ENCODE results near the gene SLC1A1.

SLC1A1 gene

GRCh38 chr9:4503103-4503502, 12.8 kb downstream of the SLC1A1 start:
- Histone ChIP-seq H3K4me3 (ENCODE audit: low read depth, low read length) (no peak overlapping the region), H3K9me3 (ENCODE audit: severe bottlenecking) (no peaks in the 10 kb centered on the region), H3K27me3 (ENCODE audit: insufficient read depth, low read depth, severe bottlenecking) (no peaks in the 10 kb centered on the region), H3K36me3 (no peaks in the 10 kb centered on the region), H3K27ac (no peak overlapping the region)
- TF ChIP-seq CTCF (IDR thresholded peaks at IDR 0.05; ENCODE audit: low read depth, low read length): no peak
- no peak for DNase-seq

GRCh38 chr9:4504250-4504649, 14.0 kb downstream of the SLC1A1 start:
- Histone ChIP-seq H3K36me3 (no peaks in the 10 kb centered on the region), H3K27me3 (ENCODE audit: insufficient read depth, low read depth, severe bottlenecking) (no peaks in the 10 kb centered on the region), H3K4me3 (ENCODE audit: low read depth, low read length) (no peak overlapping the region), H3K9me3 (ENCODE audit: severe bottlenecking) (no peaks in the 10 kb centered on the region), H3K27ac (no peak overlapping the region)
- TF ChIP-seq CTCF (IDR thresholded peaks at IDR 0.05; ENCODE audit: low read depth, low read length): no peak
- DNase-seq: no peak

GRCh38 chr9:4506490-4506889, 16.2 kb downstream of the SLC1A1 start:
- TF ChIP-seq CTCF (IDR thresholded peaks at IDR 0.05; ENCODE audit: low read depth, low read length): no peak
- Histone ChIP-seq H3K36me3 (no peaks in the 10 kb centered on the region), H3K9me3 (ENCODE audit: severe bottlenecking) (no peaks in the 10 kb centered on the region), H3K27me3 (ENCODE audit: insufficient read depth, low read depth, severe bottlenecking) (no peaks in the 10 kb centered on the region), H3K4me3 (ENCODE audit: low read depth, low read length) (no peak overlapping the region), H3K27ac (no peak overlapping the region)
- no peak for DNase-seq

GRCh38 chr9:4507306-4508130, 17.2 kb downstream of the SLC1A1 start:
- no peak for DNase-seq
- no peaks in the 10 kb centered on the region for H3K9me3 ChIP-seq (ENCODE audit: severe bottlenecking)
- no peaks in the 10 kb centered on the region for H3K27me3 ChIP-seq (ENCODE audit: insufficient read depth, low read depth, severe bottlenecking)
- no peak for TF ChIP-seq CTCF (IDR thresholded peaks at IDR 0.05; ENCODE audit: low read depth, low read length)
- no peak overlapping the region for H3K27ac ChIP-seq
- H3K36me3 ChIP-seq: no peaks in the 10 kb centered on the region
- H3K4me3 ChIP-seq (ENCODE audit: low read depth, low read length): no peak overlapping the region

- DNase-seq: no peak
- H3K9me3 ChIP-seq (ENCODE audit: severe bottlenecking): no peaks in the 10 kb centered on the region
- no peak for TF ChIP-seq CTCF (IDR thresholded peaks at IDR 0.05; ENCODE audit: low read depth, low read length)
- no peaks in the 10 kb centered on the region for H3K27me3 ChIP-seq (ENCODE audit: insufficient read depth, low read depth, severe bottlenecking)
- no peak overlapping the region for H3K4me3 ChIP-seq (ENCODE audit: low read depth, low read length)
- no peak overlapping the region for H3K27ac ChIP-seq
- H3K36me3 ChIP-seq: no peaks in the 10 kb centered on the region
These were observed 18.1 kb downstream of the SLC1A1 start for GRCh38 chr9:4508246-4508906.
